ENCODE measurements around the gene DTHD1.

DTHD1 gene

DNA sequence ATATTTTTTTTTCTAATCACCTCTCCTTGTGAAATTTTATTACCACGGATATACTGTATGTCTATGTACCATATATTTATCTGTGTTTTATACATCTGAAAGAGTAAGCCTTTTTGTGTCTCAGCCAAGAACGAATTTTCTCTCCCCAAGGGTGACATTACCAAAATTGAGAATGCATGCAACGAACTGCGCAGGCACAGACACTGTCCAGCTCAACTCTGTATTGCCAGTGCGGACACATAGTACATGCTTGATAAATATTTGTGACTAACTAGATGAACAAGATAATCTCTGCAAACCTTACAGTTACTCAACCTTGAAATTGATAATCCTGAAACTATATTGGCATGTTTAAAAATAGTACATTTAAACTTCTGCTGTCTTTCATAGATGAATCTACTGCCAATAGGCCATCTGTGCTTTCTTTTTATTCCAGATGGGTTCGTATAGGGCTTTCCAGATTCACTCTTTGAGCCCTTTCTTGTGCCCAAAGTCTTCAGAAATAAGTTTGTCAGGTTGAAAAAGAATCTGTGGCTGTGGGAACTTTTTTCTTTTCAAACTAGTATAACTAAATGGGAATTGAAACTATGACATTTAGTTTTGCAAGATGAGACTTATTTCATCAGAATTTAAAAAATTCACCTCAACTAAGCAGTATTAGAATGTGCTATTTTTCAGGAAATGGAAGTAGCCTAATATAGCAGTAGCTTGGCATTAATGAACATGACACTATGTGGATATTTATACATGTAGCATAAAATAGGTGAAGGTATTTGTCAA lies 38.9 kb downstream of the DTHD1 start:
- no peak for DNase-seq

DNA sequence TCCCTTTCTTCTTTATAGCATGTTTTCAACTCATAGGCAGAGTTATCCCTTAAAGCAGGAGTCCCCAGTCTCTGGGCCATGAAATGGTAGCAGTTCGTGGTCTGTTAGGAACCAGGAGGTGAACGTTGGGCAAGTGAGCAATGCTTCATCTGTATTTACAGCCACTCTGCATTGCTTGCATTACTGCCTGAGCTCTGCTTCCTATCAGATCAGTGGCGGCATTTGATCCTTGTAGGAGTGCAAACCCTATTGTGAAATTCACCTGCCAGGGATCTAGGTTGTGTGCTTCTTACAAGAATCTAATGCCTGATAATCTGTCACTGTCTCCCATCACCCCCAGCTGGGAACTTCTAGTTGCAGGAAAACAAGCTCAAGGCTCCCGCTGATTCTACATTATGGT lies 39.8 kb downstream of the DTHD1 start:
- DNase-seq: no peak

DNA sequence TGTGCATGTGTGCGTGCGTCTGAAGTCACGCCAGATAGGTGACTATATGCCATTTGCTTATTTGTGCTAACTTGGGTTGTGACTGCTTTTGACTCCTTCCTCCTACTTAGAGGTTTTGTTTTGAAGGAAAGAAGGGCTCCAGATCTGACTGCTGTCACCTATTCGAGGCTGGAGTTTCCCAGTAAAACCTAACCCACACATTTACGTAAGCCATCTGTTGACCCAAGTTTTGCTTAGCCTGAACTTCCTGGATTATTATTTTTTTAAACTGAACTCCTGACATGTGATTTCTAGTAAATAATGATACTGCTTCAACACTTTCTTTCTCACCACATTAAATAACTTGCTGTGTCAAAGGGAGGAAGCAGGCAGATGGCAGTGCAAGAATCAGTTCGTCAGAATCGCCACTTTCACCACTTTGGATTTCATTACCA lies 41.5 kb downstream of the DTHD1 start:
- no peak for DNase-seq

DNA sequence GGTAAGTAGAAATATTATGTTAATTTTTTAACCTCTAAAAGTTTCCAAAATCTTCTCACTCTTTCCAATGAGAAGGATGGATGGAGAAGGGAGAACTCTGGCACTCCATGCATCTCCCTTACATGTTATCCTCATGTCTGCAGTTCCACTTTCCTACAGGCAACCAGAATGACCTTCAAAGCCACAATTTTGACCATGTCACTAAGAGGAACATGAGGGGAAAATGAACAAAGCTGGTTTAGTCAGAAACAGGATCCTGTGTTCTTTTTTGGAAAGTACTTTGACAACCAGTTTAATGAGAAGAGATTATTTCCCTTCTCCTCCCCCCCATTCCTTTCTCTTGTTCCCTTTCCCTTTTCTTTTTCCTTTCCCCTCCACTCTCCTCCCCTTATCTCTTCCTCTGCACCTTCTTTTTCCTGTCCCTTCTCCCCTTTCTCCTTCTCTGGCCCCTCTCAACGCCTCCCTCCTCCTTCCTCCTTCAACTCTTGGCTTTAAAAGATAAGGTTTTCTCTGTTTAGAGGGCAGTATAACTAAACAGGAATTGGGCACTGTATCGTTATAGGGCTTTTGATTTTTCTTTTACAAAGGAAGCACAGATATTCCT lies 42.5 kb downstream of the DTHD1 start:
- DNase-seq: no peak

DNA sequence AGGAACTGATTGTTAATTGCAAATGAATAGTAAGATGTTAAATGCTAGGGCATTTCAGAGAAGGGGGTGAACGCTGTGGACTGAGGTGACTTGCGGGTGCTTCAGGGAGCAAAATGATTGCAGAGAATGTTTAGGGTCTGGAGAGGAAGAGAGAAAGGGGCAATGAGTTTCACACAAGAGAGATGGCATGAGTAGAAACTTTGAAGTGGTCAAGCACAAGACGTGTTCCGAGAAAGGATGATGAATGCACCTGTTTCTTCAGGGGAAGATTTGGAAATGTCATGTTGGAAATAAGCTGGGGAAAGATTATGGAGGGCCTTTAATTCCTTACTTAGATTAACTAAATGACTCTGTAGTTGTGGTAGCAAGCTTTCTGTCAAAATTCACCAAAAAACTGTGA lies 43.4 kb downstream of the DTHD1 start:
- no peak for DNase-seq

DNA sequence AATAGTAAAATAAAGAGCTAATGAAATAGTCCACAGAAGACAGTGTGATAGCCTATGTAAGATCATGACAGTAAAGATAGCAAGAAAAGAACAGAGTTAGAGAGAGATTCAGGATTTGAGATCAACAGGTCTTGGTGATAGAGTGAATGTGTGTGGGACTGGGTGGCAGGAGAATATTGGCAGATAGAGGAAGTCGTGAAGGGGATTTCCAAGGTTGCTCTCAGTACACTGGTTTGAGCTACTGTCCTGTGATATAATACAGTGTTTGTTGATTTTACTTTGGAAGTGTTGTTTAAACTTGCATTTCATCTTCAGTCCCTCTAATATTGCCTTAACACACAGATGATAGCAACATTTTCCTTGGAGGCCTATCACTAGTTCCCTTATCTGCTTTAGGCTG lies 44.1 kb downstream of the DTHD1 start:
- no peak for DNase-seq

DNA sequence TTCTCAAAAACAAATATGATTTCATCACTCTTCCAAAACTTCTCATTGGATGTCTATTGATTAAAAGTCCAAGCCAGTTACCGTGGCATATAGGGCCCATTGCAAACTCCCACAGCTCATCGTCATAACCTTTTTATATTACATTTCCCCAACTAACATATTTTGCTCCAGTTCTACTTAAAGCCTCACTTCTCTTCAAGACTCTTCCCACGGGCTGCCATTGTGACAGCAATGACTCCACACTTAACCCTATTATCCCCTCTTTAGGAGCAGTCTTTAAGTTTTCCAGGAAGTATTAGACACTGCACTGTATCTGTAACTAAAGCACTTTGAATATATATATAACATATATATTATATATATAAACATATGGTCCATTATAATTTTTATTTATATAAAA lies 44.5 kb downstream of the DTHD1 start:
- DNase-seq: no peak

DNA sequence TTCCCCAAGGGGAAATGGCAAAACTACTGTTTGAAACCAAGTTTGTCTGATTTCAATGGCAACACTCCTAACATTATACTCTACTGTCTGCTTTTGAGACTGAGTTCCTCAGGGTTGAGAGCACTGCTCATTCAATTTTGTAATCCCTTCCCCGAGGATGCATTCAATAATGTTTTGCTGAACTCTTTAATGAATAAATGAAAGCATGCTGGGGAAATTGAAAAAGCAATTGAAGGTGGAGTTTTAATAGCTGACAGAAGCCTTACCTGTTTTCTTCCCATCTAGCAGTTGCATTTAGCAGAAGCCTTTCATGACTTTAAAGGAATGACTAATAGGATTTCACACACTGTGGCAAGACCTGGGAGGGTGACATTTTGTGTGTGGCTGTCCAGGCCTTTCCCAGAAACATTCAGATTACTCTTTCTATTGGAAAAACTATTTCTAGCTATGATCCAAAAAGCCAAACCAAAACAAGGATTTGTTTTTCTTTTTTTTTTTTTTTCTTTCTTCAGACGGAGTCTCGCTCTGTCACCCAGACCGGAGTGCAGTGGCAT lies 45.1 kb downstream of the DTHD1 start:
- DNase-seq: no peak

DNA sequence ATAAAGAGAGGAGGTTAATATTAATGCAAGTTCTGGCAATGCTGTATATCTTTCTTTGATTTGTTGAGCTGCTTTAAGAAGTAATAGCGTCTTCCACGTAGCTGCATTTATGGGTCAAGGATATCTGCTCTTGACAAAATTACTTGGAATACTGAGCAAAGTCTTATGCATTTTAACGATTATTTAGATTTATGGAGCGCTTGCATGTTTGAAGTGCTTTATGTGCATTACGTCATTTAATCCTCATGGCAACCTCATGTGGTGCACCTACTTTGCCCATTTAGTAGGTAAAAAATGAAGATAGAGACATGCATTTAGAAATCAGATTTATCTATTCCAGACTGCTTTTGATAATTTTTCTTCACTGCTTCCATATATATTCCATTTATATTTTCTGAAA lies 46.0 kb downstream of the DTHD1 start:
- no peak for DNase-seq

DNA sequence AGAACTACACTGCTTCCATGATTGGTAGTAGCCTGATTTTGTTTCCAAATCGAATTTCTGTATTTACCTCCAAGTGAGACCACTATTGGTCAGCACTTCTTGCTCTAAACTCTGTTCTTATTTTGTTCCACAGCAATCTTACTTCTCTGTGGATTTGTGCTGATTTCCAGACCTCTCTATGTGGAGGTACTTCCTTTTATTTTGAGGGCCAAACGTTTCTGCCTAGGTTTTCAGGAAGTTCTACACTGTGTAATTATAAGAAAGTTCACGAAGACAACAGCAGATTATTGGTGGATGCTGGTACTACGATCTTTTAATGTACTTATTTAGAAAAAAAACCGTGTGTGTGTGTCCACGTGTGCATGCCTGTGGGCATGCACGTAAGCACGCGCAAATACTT lies 46.7 kb downstream of the DTHD1 start:
- DNase-seq: no peak

DNA sequence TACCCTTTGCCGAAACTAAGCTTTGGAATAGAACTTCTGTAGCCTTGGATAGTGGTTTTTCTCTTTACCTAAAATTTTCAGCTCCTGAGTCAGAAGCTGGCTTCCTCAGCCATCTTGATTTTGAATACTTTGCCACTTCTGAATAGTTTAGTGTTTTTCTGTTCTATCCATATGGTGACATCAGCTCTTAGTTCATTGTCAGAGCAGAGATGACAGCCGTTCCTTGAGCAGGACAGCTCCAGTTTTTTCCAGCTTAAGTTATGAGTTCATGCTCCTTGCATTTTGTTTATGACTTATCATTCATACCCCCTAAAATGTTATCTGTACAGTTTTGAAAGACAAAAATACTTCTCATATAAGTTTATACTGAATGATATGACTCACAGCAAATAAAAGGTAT lies 47.8 kb downstream of the DTHD1 start:
- DNase-seq: no peak

DNA sequence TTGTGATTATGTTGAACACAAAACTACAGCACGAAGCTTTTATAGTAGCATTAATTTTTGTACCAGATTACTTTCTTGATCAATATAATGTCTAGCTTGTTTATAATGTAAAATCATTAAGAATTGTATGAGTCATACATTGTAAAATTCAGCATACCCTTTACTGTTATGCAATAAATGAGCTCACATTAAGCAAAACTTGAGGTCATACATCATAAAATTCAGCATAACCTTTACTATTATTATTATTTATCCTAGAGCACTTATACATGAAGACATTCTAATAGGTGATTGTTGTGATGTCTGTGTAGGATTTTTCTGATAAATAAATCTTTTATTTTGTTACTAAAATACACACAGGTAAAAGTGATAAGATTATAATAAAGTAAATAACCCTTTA lies 49.4 kb downstream of the DTHD1 start:
- no peak for DNase-seq

DNA sequence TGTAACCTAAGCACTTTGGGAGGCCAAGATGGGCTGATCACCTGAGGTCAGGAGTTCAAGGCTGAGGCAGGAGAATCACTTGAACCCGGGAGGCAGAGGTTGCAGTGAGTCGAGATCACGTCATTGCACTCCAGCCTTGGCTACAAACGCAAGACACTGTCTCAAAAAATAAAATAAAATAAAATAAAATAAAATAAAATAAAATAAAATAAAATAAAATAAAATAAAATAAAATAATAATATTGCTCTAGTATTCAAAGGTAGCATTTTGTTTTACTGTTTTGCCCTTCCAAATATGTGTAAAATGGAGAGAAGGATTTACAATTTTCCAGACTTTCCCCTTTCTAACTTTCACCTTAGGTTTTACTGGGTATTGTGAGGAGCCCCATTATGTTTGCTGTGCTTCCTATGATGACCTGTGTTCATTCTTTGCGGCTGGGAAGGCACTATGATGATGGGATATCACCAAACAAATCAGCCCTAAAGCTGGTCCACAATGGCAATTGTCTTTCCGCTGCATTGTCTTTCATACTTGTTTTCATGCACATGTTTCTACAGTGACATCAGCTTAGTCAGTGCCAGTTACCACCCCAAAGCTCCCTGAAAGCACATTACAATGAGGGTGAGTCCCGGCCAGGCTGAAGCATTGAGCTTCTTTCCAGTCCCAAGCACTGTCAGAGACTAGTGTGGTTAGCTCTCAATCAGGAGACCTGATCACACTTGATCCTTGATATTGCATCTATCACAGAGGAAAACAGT lies 50.8 kb downstream of the DTHD1 start:
- no peak for DNase-seq

DNA sequence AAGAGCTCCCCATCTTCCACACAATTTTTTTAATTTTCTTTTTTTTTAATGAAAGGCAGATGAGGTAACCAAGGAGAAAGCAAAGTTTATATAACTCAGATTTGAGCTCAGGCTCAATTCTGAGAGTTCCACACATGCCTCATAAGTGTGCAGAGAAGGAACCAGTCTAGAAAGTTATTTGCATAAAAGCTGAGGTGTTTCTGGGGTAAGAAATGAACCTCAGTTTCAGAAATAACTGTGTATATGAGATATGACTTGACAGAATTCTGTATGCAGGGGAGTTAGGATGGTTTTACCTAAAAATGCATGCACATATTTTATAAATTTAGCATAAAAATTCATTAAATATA lies 51.3 kb downstream of the DTHD1 start:
- no peak for DNase-seq

DNA sequence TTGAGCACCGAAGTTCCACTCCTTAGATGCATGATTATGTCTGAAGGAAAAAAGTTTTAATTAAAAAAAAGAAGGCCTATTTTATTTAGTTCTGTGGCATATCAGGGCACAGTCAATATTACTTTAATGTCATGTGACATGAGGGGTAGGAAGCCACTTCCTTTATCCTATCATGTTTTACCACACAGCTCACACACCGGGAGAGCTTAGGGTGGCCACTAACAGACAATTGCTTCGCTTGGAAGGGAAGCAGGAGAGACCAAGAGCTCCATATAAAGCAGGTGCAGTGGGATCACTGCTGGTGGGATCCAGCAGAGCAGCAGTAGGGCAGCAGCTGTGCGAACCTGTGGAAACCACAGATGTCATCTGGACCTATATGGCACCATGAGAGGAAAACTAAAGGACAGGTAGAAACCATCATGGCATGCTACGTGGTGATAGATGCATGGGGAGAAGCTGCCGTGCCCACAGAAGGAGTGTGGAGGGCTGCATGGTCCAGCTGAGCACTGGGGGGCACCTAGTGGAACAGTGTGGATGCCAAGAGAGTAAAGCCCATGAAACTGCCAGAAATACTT lies 52.0 kb downstream of the DTHD1 start:
- DNase-seq: no peak

DNA sequence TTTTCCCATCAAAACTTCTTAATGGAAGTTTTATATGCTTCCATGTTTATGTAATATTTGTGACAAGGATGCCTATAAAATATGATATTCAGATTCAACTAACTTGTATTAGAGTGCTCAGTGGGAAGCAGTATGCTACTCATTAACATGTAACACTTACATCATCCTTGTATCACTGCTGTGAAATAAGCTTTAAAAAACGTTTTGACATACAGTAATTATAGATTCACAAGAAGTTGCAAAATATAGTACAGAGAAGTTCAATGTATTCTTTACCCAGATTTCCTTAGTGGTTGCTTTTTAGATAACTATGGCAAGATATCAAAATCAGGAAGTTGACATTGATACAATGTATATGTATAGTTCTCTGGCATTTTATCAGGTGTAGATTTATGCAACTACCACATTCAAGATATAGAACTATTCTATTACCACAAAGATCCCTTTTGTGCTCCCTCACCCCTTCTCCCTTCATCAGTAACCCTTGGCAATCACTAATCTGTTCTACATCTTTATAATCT lies 56.3 kb downstream of the DTHD1 start:
- no peak for DNase-seq

DNA sequence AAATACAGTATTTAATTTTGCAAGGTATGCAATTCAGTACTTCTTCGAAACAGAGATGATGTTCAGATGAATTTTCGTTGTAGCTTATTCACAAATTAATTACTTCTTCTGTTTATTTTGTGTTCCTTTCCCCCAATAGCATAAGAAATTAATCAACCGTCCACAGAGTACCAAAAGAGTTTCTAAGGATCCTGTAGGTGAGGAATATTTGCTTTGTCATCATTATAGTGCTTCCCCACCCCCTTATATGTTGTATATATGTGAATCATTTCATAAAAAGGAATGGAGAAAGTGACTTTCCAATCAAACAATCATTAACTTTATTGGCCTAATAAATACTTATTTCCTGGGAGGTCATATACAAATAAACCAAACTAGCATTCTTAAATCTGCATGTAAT lies 57.6 kb downstream of the DTHD1 start:
- DNase-seq: no peak

DNA sequence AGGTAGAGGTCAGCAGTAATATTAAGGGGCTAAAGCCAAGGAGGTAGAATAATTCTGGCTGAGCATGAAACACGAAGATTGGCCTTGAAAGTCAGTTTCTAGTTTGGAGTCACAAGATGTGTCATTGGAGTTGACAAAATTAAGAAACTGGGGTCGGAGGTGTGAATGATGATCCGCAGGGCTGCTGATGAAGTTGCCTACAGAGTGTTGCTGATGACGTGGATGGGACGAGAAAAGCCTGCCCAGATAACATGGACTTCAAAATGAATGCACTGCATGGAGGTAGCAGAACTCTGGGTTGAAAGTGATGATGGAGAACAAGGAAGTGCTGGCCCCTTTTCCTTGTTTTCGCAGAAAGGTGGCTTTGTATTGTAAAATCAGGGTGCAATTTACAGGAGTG lies 60.5 kb downstream of the DTHD1 start:
- no peak for DNase-seq

DNA sequence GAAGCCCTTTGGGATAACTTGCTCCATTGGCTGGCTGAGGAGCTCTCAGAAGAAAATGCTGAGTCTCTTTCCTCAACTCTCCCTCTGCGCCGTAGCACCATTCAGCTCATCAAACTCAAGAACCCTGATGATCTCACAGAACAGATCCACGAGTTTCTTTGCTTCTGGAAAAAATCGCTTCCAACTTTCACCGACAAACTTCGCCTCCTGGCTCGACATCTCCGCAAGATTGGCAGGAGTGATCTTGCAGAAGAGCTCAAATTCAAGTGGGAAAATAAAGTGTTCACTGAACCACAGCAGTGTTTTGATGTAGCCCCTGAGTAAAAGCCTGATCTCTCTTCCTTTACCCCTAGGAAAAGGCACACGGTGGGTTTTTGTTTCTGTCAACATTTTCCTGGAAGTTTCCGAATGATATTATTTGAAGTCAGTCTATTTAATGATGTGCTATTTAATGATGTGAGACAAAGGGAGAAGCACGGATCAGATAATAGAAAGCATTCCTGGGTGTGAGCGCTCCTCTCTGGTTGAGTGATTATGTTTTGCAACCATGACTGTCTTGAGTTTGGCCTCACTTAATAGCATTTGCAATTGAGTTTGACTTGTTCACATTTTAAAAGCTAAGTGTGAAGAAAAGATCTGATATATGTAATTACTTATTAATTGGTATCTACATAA lies 62.2 kb downstream of the DTHD1 start:
- no peak for DNase-seq

DNA sequence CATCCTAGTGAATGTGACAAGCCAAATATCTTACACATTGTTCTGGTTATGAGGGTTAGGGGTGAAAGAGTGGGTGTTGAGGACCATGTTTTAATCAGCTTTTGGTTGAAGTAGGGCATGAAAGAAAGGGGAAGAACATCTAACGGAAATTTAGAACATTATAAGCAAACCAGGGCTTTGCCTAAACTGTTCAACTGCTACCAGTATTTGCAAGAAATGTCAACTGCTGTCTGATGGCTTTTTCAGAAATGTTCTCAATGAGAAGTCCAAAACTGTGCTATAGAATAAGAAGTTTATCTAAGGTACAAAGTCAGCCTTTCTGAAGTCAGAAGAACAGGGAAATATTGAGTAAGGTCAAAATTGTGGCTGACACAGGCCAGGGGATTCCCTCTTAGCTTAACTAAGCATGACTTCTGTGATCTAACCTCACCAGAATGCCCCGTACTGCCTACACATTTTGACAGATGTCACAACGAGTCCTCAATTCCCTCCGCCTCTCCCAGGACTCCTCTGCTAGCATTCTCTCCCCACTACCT lies 67.1 kb downstream of the DTHD1 start:
- no peak for DNase-seq

DNA sequence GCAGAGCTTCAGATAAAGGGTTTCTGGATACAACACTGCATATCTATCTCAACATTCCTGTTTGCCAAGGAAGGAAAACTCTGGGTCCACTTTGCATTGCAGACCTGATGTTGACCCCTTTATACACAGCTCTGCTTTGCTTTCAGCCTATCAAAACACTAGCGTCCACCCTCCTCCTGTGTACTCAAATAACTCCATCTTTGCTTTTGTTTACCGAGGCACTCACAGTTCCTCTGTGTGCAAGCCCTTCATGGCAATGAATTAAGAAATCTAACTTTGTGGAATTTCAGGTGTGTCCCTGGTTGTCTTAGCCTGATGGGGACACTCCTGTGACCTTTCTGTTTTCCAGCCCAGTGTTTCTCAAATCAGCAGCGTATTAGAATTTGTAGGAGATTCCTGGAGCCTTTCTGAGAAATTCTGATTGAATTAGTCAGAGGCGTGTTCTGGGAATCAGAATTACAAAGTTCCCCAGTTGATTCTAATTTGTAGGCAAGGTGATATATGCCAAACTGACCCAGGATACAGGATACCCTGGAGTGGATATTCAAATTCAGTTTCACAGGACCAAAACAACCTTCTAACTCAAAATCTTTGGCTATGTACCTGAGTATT lies 68.6 kb downstream of the DTHD1 start:
- DNase-seq: no peak

DNA sequence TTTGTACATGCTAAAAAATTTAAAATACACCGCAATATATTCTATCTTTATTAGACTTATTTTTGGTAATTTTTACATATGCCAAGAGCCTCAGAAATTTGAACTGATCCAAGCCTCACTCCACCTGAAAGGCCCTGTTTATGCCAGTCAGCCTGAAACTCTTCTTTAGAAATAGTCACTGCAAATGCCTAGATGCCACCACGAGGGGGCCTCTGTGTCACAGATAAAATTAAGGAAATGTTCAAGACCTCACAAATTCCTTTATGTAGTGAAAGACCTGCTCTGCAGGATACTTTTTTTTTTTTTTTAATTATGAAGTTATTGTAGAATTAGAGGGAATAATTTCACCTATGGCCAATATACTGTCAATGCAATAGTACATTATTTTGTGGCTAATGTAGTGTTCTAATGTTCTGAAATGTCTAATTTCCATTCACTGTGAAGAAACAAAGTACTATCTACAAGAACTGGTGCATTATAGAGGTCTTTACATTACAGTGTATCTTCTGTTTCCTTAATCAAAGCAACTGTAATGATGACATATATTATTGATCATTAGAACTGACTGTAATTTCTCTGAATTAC lies 69.8 kb downstream of the DTHD1 start:
- peak; percentile 1 for DNase-seq
